ENCODE measurements around the gene KMT2A. TPM values are rescaled to one million over a fixed set of nuclear protein-coding genes. Genes with fewer than 3 reads are reported as not detected.

Gene KMT2A
- total and polyA plus RNA-seq, 10 of the 15 experiments (the other 5 are each of a cell fraction or from before 2014, with no cell fraction given): 6.1 to 56.9 (median 25.4) TPM

GRCh38 chr11:118438314-118438931, 2.1 kb downstream of the KMT2A start:
- peaks cover 71% of the 10 kb centered on the region for H3K79me2 ChIP-seq (ENCODE audit: control insufficient read depth, insufficient read depth, low read length)
- no peaks in the 10 kb centered on the region; the same call in 1 of the 2 replicates for H4K20me1 ChIP-seq (ENCODE audit: control insufficient read depth, insufficient read depth)
- peak overlapping the region; percentile 94 for H3K4me3 ChIP-seq
- DNase-seq (ENCODE audit: low read depth, low spot score) (no peak), FAIRE-seq (peak; percentile 65), ATAC-seq (peak; percentile 45)
- CTCF ChIA-PET: interaction anchor here (0.6 to 2.1 kb wide), 5 partner anchors 10 to 73 kb away, joined by 3 to 10 read pairs (median 5); no protein-coding TSS in a partner anchor
- H3K9me3 ChIP-seq (replicated peaks; ENCODE audit: control insufficient read depth, insufficient read depth, low read length): no peaks in the 10 kb centered on the region
- intact Hi-C loops (cut with micrococcal nuclease; ENCODE audit: unreplicated experiment): loop anchor here (10.0 kb wide), 1 partner anchor 624 kb away; no protein-coding TSS in a partner anchor
- POLR2A ChIA-PET: interaction anchor here (0.7 to 1.9 kb wide), 6 partner anchors 10 to 38 kb away, joined by 3 to 7 read pairs (median 4); no protein-coding TSS in a partner anchor
- peak overlapping the region; percentile 80 for H3K4me2 ChIP-seq (ENCODE audit: control insufficient read depth, insufficient read depth)
- H3K4me1 ChIP-seq (ENCODE audit: control insufficient read depth, insufficient read depth, low read length): peaks cover 23% of the 10 kb centered on the region
- SMC1A ChIA-PET (ENCODE audit: uncharacterized antibody, unreplicated experiment): interaction anchor here (0.6 to 2.5 kb wide), 10 partner anchors 10 to 240 kb away, joined by 3 to 11 read pairs (median 4); no protein-coding TSS in a partner anchor
- H3K36me3 ChIP-seq (ENCODE audit: control insufficient read depth in 2 of 2, insufficient read depth in 2 of 2, low read length in 1 of 2): no peaks in the 10 kb centered on the region
- RAD21 ChIA-PET (ENCODE audit: unreplicated experiment): interaction anchor here (0.8 to 3.4 kb wide), 4 partner anchors 10 to 36 kb away, joined by 3 to 16 read pairs (median 8); partner anchors contain the start of gene ATP5MG
- 1% methylated on average over 14 of the region's 14 CpGs for WGBS (ENCODE audit: insufficient coverage, insufficient replicate concordance, low lambda C conversion rate, missing lambda C conversion rate)
- H3K9ac ChIP-seq (ENCODE audit: control insufficient read depth, insufficient read depth, low read length): peak overlapping the region; percentile 63
- no peaks in the 10 kb centered on the region for H3K27me3 ChIP-seq (replicated peaks in 1 of 2; ENCODE audit: control insufficient read depth in 2 of 2, insufficient read depth in 2 of 2, low read length in 1 of 2)
- in situ Hi-C loops (cut with MboI): no loop called here
- peak overlapping the region; percentile 69 for H3K27ac ChIP-seq (ENCODE audit: control insufficient read depth, insufficient read depth)
- TSS peak; percentile 33 for BruUV-seq (replicated peaks)
- peak overlapping the region; percentile 51 for H2AFZ ChIP-seq (ENCODE audit: control insufficient read depth, low read depth, low read length)
- TF ChIP-seq ZBTB33 (IDR thresholded peaks at IDR 0.05): no peak
- TF ChIP-seq USF2 (IDR thresholded peaks at IDR 0.05; ENCODE audit: borderline replicate concordance, low read depth, low read length): no peak
- no peak for TF ChIP-seq TARDBP (IDR thresholded peaks at IDR 0.05; ENCODE audit: borderline replicate concordance)
- no peak for TF ChIP-seq BRCA1 (IDR thresholded peaks at IDR 0.05; ENCODE audit: low read depth, low read length)
- no peak for TF ChIP-seq ZBED1 (IDR thresholded peaks at IDR 0.05; ENCODE audit: borderline replicate concordance)
- no peak for TF ChIP-seq MTA3 (IDR thresholded peaks at IDR 0.05; ENCODE audit: borderline replicate concordance, low read length)
- TF ChIP-seq POU2F2 (IDR thresholded peaks at IDR 0.05; ENCODE audit: borderline replicate concordance, low read depth, low read length): no peak
- peak; percentile 90 for TF ChIP-seq NKRF (conservative IDR thresholded peaks at IDR 0.05)
- no peak for TF ChIP-seq RBBP5 (conservative IDR thresholded peaks at IDR 0.05)
- TF ChIP-seq IKZF1 (conservative IDR thresholded peaks at IDR 0.05): peak; percentile 52
- no peak; the same call in 1 of the 2 replicates for TF ChIP-seq ZBTB40 (IDR thresholded peaks at IDR 0.05; ENCODE audit: borderline replicate concordance)
- TF ChIP-seq IKZF2 (IDR thresholded peaks at IDR 0.05): peak; percentile 37 to 55; a peak in 3 of 4 replicates
- TF ChIP-seq GABPA (IDR thresholded peaks at IDR 0.05; ENCODE audit: low read depth): no peak
- no peak for TF ChIP-seq NFYA (IDR thresholded peaks at IDR 0.05; ENCODE audit: borderline replicate concordance, low read depth, low read length)
- TF ChIP-seq SRF (IDR thresholded peaks at IDR 0.05; ENCODE audit: low read depth in 2 of 2, low read length in 2 of 2): no peak
